ENCODE data around the gene SCN3A. TPM values are rescaled to one million over a fixed set of nuclear protein-coding genes. Genes with fewer than 3 reads are reported as not detected.

SCN3A gene
- polyA plus RNA-seq, 1 donor (not counting 4 experiments of a cell fraction or from before 2014, with no cell fraction given) = 0.01 TPM

DNA sequence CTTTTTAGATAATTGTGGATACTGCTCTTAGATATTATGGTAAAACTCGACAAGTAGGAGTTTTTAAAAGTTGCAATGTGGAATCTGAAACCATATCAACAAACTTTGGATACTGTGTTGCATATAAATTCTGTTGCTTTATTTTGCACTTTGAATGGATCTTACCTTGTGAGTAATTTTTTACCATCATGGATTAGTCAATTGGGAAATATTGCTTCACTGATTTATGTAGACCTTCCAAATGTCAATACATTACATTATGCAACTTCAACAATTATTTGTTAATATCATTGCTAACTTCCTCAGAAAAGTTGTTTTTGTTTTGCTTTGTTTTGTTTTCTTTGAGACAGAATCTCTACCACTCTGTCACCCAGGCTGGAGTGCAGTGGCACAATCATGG is 146.5 kb downstream of the SCN3A start:
- no peaks in the 10 kb centered on the region for H3K27me3 ChIP-seq (ENCODE audit: control insufficient read depth, extremely low read depth, insufficient read depth, low read length)
- no peaks in the 10 kb centered on the region for H3K9me3 ChIP-seq (ENCODE audit: control insufficient read depth, low read depth, low read length)
- H3K4me2 ChIP-seq (ENCODE audit: control insufficient read depth, extremely low read depth, insufficient read depth, low read depth, low read length) = no peak overlapping the region
- H3K4me1 ChIP-seq (ENCODE audit: control insufficient read depth, extremely low read depth, insufficient read depth, low read length) = no peaks in the 10 kb centered on the region
- H3K27ac ChIP-seq (ENCODE audit: control insufficient read depth, insufficient read depth, low read length) = no peak overlapping the region
- no peaks in the 10 kb centered on the region for H4K20me1 ChIP-seq (ENCODE audit: control insufficient read depth, extremely low read depth, insufficient read depth, low read length)
- H3K9me1 ChIP-seq (ENCODE audit: control insufficient read depth, extremely low read depth, insufficient read depth, low read length) = no peaks in the 10 kb centered on the region
- no peak overlapping the region for H3K9ac ChIP-seq (ENCODE audit: control insufficient read depth, extremely low read depth, insufficient read depth, low read length)
- no peak overlapping the region for H3K4me3 ChIP-seq (ENCODE audit: control insufficient read depth in 2 of 3, extremely low read depth in 1 of 3, insufficient read depth in 2 of 3, low read depth in 1 of 3, low read length in 3 of 3)
- DNase-seq (ENCODE audit: low read depth, low spot score) (no peak), FAIRE-seq (no peak)
- H3K79me2 ChIP-seq (ENCODE audit: control insufficient read depth, insufficient read depth, low read length) = no peaks in the 10 kb centered on the region
- dilution Hi-C loops (cut with MboI; ENCODE audit: extremely low pct_ligation_motif_present, low sequenced_read_pairs) = no loop called here
- H2AFZ ChIP-seq (ENCODE audit: control insufficient read depth, low read length) = no peak overlapping the region
- TF ChIP-seq, protein P1, sequence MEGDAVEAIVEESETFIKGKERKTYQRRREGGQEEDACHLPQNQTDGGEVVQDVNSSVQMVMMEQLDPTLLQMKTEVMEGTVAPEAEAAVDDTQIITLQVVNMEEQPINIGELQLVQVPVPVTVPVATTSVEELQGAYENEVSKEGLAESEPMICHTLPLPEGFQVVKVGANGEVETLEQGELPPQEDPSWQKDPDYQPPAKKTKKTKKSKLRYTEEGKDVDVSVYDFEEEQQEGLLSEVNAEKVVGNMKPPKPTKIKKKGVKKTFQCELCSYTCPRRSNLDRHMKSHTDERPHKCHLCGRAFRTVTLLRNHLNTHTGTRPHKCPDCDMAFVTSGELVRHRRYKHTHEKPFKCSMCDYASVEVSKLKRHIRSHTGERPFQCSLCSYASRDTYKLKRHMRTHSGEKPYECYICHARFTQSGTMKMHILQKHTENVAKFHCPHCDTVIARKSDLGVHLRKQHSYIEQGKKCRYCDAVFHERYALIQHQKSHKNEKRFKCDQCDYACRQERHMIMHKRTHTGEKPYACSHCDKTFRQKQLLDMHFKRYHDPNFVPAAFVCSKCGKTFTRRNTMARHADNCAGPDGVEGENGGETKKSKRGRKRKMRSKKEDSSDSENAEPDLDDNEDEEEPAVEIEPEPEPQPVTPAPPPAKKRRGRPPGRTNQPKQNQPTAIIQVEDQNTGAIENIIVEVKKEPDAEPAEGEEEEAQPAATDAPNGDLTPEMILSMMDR (optimal IDR thresholded peaks at IDR 0.05 in 1 of 3, IDR thresholded peaks at IDR 0.05 in 1 of 3, conservative IDR thresholded peaks at IDR 0.05 in 1 of 3; ENCODE audit: extremely low read depth in 1 of 3, insufficient read depth in 2 of 3, low read length in 3 of 3) = no peak
- no peak for TF ChIP-seq EZH2 (IDR thresholded peaks at IDR 0.05; ENCODE audit: low read length)
- no peaks in the 10 kb centered on the region for H3K36me3 ChIP-seq (ENCODE audit: control insufficient read depth in 2 of 2, extremely low read depth in 1 of 2, insufficient read depth in 2 of 2, low read length in 2 of 2)

GRCh38 chr2:165056564-165056963 is 147.3 kb downstream of the SCN3A start:
- Histone ChIP-seq H3K4me3 (ENCODE audit: control insufficient read depth in 2 of 3, extremely low read depth in 1 of 3, insufficient read depth in 2 of 3, low read depth in 1 of 3, low read length in 3 of 3) (no peak overlapping the region), H4K20me1 (ENCODE audit: control insufficient read depth, extremely low read depth, insufficient read depth, low read length) (no peaks in the 10 kb centered on the region), H3K9me3 (ENCODE audit: control insufficient read depth, low read depth, low read length) (no peaks in the 10 kb centered on the region), H3K9me1 (ENCODE audit: control insufficient read depth, extremely low read depth, insufficient read depth, low read length) (no peaks in the 10 kb centered on the region), H3K79me2 (ENCODE audit: control insufficient read depth, insufficient read depth, low read length) (no peaks in the 10 kb centered on the region), H3K9ac (ENCODE audit: control insufficient read depth, extremely low read depth, insufficient read depth, low read length) (no peak overlapping the region), H3K36me3 (ENCODE audit: control insufficient read depth in 2 of 2, extremely low read depth in 1 of 2, insufficient read depth in 2 of 2, low read length in 2 of 2) (no peaks in the 10 kb centered on the region), H3K27ac (ENCODE audit: control insufficient read depth, insufficient read depth, low read length) (no peak overlapping the region), H3K4me1 (ENCODE audit: control insufficient read depth, extremely low read depth, insufficient read depth, low read length) (no peaks in the 10 kb centered on the region), H3K4me2 (ENCODE audit: control insufficient read depth, extremely low read depth, insufficient read depth, low read depth, low read length) (no peak overlapping the region), H3K27me3 (ENCODE audit: control insufficient read depth, extremely low read depth, insufficient read depth, low read length) (no peaks in the 10 kb centered on the region), H2AFZ (ENCODE audit: control insufficient read depth, low read length) (no peak overlapping the region)
- DNase-seq (ENCODE audit: low read depth, low spot score) = no peak
- no peak for FAIRE-seq
- dilution Hi-C loops (cut with MboI; ENCODE audit: extremely low pct_ligation_motif_present, low sequenced_read_pairs) = no loop called here
- TF ChIP-seq, protein P1 (optimal IDR thresholded peaks at IDR 0.05 in 1 of 3, IDR thresholded peaks at IDR 0.05 in 1 of 3, conservative IDR thresholded peaks at IDR 0.05 in 1 of 3; ENCODE audit: extremely low read depth in 1 of 3, insufficient read depth in 2 of 3, low read length in 3 of 3) = no peak
- TF ChIP-seq EZH2 (IDR thresholded peaks at IDR 0.05; ENCODE audit: low read length) = no peak
